K562 (cell line): Measurements from ENCODE around the gene MDP1. TPM values are rescaled to one million over a fixed set of nuclear protein-coding genes. Genes with fewer than 3 reads are reported as not detected.

Source experiments
- ATF4 ChIP-seq: fragments of 450-650 bp; formaldehyde crosslinking; IDR thresholded peaks from 2 replicates; pipeline ENCODE4 v1.4.0; 2022; ENCODE audit warnings: mild to moderate bottlenecking, moderate library complexity
- BCOR ChIP-seq: fragments of 450-650 bp; IDR thresholded peaks from 2 replicates; pipeline ENCODE4 v1.6.1; 2016
- DIDO1 ChIP-seq: fragments of 450-650 bp; IDR thresholded peaks from 2 replicates; pipeline ENCODE4 v1.6.1; 2016; ENCODE audit warnings: low read depth, missing biosample characterization, missing genetic modification characterization
- ETV5 ChIP-seq: sonication (generic); formaldehyde crosslinking; IDR thresholded peaks from 2 replicates; pipeline ENCODE4 v1.4.0; 2020; ENCODE audit warnings: low read depth, mild to moderate bottlenecking, missing genetic modification reagents
- GTF2B ChIP-seq: IDR thresholded peaks from 2 replicates; pipeline ENCODE4 v1.6.1; 2011; ENCODE audit not compliant: insufficient read length; ENCODE audit errors: extremely low read depth
- HDAC2 ChIP-seq: fragments of 450-650 bp; IDR thresholded peaks from 2 replicates; pipeline ENCODE4 v1.6.1; 2016; ENCODE audit warnings: mild to moderate bottlenecking
- HMG20A ChIP-seq: fragments of 450-650 bp; formaldehyde crosslinking; conservative IDR thresholded peaks from 2 replicates; pipeline ENCODE4 v1.4.0; 2020; ENCODE audit warnings: mild to moderate bottlenecking, mixed read lengths
- L3MBTL2 ChIP-seq: fragments of 450-650 bp; IDR thresholded peaks from 2 replicates; pipeline ENCODE4 v1.6.1; 2016; ENCODE audit warnings: mild to moderate bottlenecking, moderate library complexity
- MXI1 ChIP-seq: IDR thresholded peaks from 2 replicates; pipeline ENCODE4 v1.6.1; 2011; ENCODE audit warnings: low read depth, mild to moderate bottlenecking, improper control_type of control experiment, low read length
- NONO ChIP-seq, 2 experiments: fragments of 200-400 bp in 1 of 2; fragments of 450-650 bp in 1 of 2; formaldehyde crosslinking in 1 of 2; IDR thresholded peaks; 2 replicates each; pipeline ENCODE4 v1.6.1; 2017; ENCODE audit warnings: low read depth in 2 of 2, mild to moderate bottlenecking in 2 of 2, moderate library complexity in 2 of 2, low read length in 1 of 2
- NR1H2 ChIP-seq: sonication (generic); formaldehyde crosslinking; IDR thresholded peaks from 2 replicates; pipeline ENCODE4 v1.4.0; 2020; ENCODE audit warnings: mild to moderate bottlenecking, missing genetic modification reagents
- RFX1 ChIP-seq: fragments of 450-650 bp; IDR thresholded peaks from 2 replicates; pipeline ENCODE4 v1.6.1; 2016; ENCODE audit warnings: mild to moderate bottlenecking, moderate library complexity
- RFX5 ChIP-seq: IDR thresholded peaks from 2 replicates; pipeline ENCODE4 v1.6.1; 2011; ENCODE audit warnings: low read depth, mild to moderate bottlenecking, improper control_type of control experiment, low read length
- ZBTB7A ChIP-seq: IDR thresholded peaks from 2 replicates; pipeline ENCODE4 v1.6.1; 2011; ENCODE audit warnings: low read depth, mild to moderate bottlenecking, low read length, moderate library complexity, borderline replicate concordance; ENCODE audit not compliant: control insufficient read depth
- ZFX ChIP-seq: sonication (generic); formaldehyde crosslinking; IDR thresholded peaks from 2 replicates; pipeline ENCODE4 v1.8.0; 2022; ENCODE audit warnings: mild to moderate bottlenecking, missing genetic modification reagents, moderate library complexity
- ZNF23 ChIP-seq: fragments of 250-450 bp; sonication (Bioruptor Pico); IDR thresholded peaks from 2 replicates; pipeline ENCODE4 v1.4.0; 2020; ENCODE audit warnings: mild to moderate bottlenecking
- polyA plus RNA-seq, 8 experiments: library from polyadenylated mRNA; depleted of rRNA in 4 of 8; stranded (reverse) in 5 of 8; unstranded in 3 of 8; fragments of >200 nt; fragmentation: Nextera tagmentation in 2 of 8; fragmentation: Illumina TruSeq in 1 of 8; extraction: Ambion mirVana in 2 of 8; extraction: Trizol in 1 of 8; gene quantifications; 2 replicates each; pipeline versions ENCODE4 v1.2.1 to v1.2.3, GENCODE V29; 2011 to 2014; ENCODE audit warnings: inconsistent platforms in 1 of 8, missing spikeins in 1 of 8
- total RNA-seq, 7 experiments: library from RNA; depleted of rRNA in 6 of 7; stranded (reverse); fragments of >200 nt in 6 of 7; fragmentation: Illumina TruSeq in 2 of 7; extraction: Trizol in 2 of 7; gene quantifications; 2 replicates each; pipeline versions ENCODE4 v1.2.1 to v1.2.3, GENCODE V29; 2011 to 2021; ENCODE audit warnings: low replicate concordance in 1 of 7
- TF ChIP-seq, protein P1 (sequence below): fragments of 450-650 bp; IDR thresholded peaks from 2 replicates; pipeline ENCODE4 v1.7.0; 2016; ENCODE audit warnings: borderline replicate concordance
- TF ChIP-seq, protein P2 (sequence below), 2 experiments: IDR thresholded peaks; 2 replicates each; pipeline ENCODE4 v1.6.1; 2011; ENCODE audit warnings: borderline replicate concordance in 1 of 2, control low read depth in 1 of 2, low read depth in 1 of 2, low read length in 1 of 2, mild to moderate bottlenecking in 1 of 2, mixed read lengths in 1 of 2, moderate library complexity in 1 of 2; ENCODE audit not compliant: insufficient read depth in 1 of 2, insufficient read length in 1 of 2, poor library complexity in 1 of 2, severe bottlenecking in 1 of 2; ENCODE audit errors: extremely low read depth in 1 of 2

The MDP1 gene
- total and polyA plus RNA-seq, 9 of the 15 experiments (the other 6 are each of a cell fraction or from before 2014, with no cell fraction given): 2.7 to 29.6 (median 11.0) TPM

DNA sequence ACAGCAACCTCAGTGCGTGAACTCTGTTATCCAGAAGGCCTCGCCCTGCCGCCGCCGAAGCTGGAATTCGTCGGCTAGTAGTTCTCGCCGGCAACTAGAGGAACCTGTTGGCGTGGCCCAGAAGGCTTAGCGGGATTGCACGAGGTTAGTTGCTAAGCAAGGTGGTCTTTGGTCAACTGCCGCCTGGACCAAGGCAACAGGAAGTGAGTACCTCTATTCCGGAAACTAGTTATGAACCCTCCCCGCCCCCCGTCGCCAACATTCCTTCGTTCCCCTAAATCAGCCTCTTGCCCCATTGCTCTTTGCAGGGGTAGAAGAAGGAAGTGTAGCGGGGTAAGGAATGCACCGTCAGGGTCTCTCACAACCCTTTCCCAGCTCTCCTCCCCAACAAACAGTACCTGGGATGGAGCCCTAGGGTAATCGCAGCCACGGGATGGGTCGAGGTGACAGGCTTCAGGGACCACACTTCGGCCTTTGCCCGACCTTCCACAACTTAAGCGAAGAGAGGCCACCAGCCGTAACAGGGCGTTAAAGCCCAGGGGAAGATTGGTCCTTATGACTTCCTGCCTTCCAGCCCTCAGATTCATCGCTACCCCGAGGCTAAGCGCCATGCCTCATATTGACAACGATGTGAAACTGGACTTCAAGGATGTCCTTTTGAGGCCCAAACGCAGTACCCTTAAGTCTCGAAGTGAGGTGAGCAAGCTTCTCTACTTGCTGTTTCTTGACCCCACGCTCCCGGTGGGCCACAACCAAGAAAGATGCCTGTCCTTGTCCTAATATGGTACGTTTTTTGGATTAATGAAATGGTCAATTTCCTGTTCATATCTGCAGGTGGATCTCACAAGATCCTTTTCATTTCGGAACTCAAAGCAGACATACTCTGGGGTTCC is 17.0 kb upstream of the MDP1 start, which contains the start of gene GMPR2 (continued):
- TF ChIP-seq ZNF23: no peak
- TF ChIP-seq HDAC2: no peak
- peak; percentile 66 for TF ChIP-seq ZFX (CRISPR knock-in tag)
- TF ChIP-seq, protein P1, sequence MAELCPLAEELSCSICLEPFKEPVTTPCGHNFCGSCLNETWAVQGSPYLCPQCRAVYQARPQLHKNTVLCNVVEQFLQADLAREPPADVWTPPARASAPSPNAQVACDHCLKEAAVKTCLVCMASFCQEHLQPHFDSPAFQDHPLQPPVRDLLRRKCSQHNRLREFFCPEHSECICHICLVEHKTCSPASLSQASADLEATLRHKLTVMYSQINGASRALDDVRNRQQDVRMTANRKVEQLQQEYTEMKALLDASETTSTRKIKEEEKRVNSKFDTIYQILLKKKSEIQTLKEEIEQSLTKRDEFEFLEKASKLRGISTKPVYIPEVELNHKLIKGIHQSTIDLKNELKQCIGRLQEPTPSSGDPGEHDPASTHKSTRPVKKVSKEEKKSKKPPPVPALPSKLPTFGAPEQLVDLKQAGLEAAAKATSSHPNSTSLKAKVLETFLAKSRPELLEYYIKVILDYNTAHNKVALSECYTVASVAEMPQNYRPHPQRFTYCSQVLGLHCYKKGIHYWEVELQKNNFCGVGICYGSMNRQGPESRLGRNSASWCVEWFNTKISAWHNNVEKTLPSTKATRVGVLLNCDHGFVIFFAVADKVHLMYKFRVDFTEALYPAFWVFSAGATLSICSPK: no peak
- no peak for TF ChIP-seq HMG20A (CRISPR knock-in tag)
- TF ChIP-seq GTF2B: no peak
- TF ChIP-seq, protein P2, sequence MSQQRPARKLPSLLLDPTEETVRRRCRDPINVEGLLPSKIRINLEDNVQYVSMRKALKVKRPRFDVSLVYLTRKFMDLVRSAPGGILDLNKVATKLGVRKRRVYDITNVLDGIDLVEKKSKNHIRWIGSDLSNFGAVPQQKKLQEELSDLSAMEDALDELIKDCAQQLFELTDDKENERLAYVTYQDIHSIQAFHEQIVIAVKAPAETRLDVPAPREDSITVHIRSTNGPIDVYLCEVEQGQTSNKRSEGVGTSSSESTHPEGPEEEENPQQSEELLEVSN (IDR thresholded peaks at IDR 0.05; ENCODE audit: borderline replicate concordance in 1 of 2, extremely low read depth in 1 of 2, insufficient read depth in 1 of 2, insufficient read length in 1 of 2, low read depth in 1 of 2, low read length in 1 of 2, poor library complexity in 1 of 2, severe bottlenecking in 1 of 2): peak in 1 of 2 experiments; percentile 1
- TF ChIP-seq DIDO1 (tag): 0 out of 2 replicates have a peak, but pooled peaks have one; percentile 16
- TF ChIP-seq ETV5: peak; percentile 43; the same call in 1 of the 2 replicates
- no peak for TF ChIP-seq RFX5
- TF ChIP-seq NONO (IDR thresholded peaks at IDR 0.05; ENCODE audit: low read depth in 2 of 2, low read length in 1 of 2): no peak
- TF ChIP-seq ATF4 (CRISPR knock-in tag): no peak
- peak; percentile 13; the same call in 1 of the 2 replicates for TF ChIP-seq ZBTB7A
- TF ChIP-seq MXI1: no peak
- TF ChIP-seq NR1H2: no peak
- TF ChIP-seq BCOR: no peak
- peak; percentile 46 for TF ChIP-seq L3MBTL2
- peak; percentile 42; the same call in 1 of the 2 replicates for TF ChIP-seq RFX1
